H9 (cell line): Measurements from ENCODE around the gene PPP3CA. TPM values are rescaled to one million over a fixed set of nuclear protein-coding genes. Genes with fewer than 3 reads are reported as not detected.

Experiments
- DNase-seq: peaks from one replicate; pipeline ENCODE4 v3.0.0-alpha.2; 2017
- H2AFZ ChIP-seq: one replicate; pipeline ENCODE4 v1.6.1; 2013; ENCODE audit warnings: mild to moderate bottlenecking, low read length, control low read depth, moderate library complexity
- H2AK5ac ChIP-seq: 2 replicates; pipeline ENCODE4 v1.6.1; 2013; ENCODE audit warnings: low read length, control low read depth, mixed read lengths; ENCODE audit not compliant: insufficient read length
- H2BK120ac ChIP-seq: one replicate; pipeline ENCODE4 v1.6.1; 2013; ENCODE audit warnings: low read depth, mild to moderate bottlenecking, low read length, control low read depth, inconsistent platforms; ENCODE audit not compliant: poor library complexity, severe bottlenecking
- H2BK12ac ChIP-seq: 2 replicates; pipeline ENCODE4 v1.6.1; 2013; ENCODE audit warnings: low read length, control low read depth, mixed read lengths, low read depth; ENCODE audit not compliant: insufficient read length
- H2BK15ac ChIP-seq: 2 replicates; pipeline ENCODE4 v1.6.1; 2013; ENCODE audit warnings: low read depth, low read length, control low read depth
- H2BK20ac ChIP-seq: one replicate; pipeline ENCODE4 v1.6.1; 2013; ENCODE audit warnings: low read depth, mild to moderate bottlenecking, low read length, control low read depth, inconsistent platforms; ENCODE audit not compliant: poor library complexity, severe bottlenecking
- H2BK5ac ChIP-seq: 2 replicates; pipeline ENCODE4 v1.6.1; 2013; ENCODE audit warnings: low read length, control low read depth, mixed read lengths; ENCODE audit not compliant: insufficient read length
- H3K14ac ChIP-seq: 2 replicates; pipeline ENCODE4 v1.6.1; 2013; ENCODE audit warnings: low read length, control low read depth; ENCODE audit not compliant: insufficient read depth
- H3K18ac ChIP-seq: 2 replicates; pipeline ENCODE4 v1.6.1; 2013; ENCODE audit warnings: low read depth, mild to moderate bottlenecking, mixed read lengths, low read length, control low read depth; ENCODE audit not compliant: insufficient read length
- H3K23ac ChIP-seq: 2 replicates; pipeline ENCODE4 v1.6.1; 2013; ENCODE audit warnings: low read length, control low read depth, mixed read lengths, low read depth; ENCODE audit not compliant: insufficient read length
- H3K23me2 ChIP-seq: 2 replicates; pipeline ENCODE4 v1.6.1; 2013; ENCODE audit warnings: low read depth, mild to moderate bottlenecking, mixed read lengths, low read length, control low read depth; ENCODE audit not compliant: insufficient read length, poor library complexity, severe bottlenecking
- H3K27ac ChIP-seq: 2 replicates; pipeline ENCODE4 v1.5.1; 2013; ENCODE audit warnings: low read length, control low read depth, mixed read lengths, low read depth; ENCODE audit not compliant: insufficient read length
- H3K27me3 ChIP-seq: 2 replicates; pipeline ENCODE4 v1.6.1; 2013; ENCODE audit warnings: low read length, control low read depth, inconsistent platforms; ENCODE audit not compliant: insufficient read depth
- H3K4ac ChIP-seq: 2 replicates; pipeline ENCODE4 v1.6.1; 2013; ENCODE audit warnings: low read depth, mild to moderate bottlenecking, control low read depth, inconsistent platforms, low read length, moderate library complexity
- H3K4me1 ChIP-seq: 2 replicates; pipeline ENCODE4 v1.6.1; 2013; ENCODE audit warnings: low read length, control low read depth, inconsistent platforms; ENCODE audit not compliant: insufficient read depth
- H3K4me2 ChIP-seq: 2 replicates; pipeline ENCODE4 v1.6.1; 2013; ENCODE audit warnings: low read length, control low read depth, mixed read lengths; ENCODE audit not compliant: insufficient read length, insufficient read depth
- H3K56ac ChIP-seq: 2 replicates; pipeline ENCODE4 v1.6.1; 2013; ENCODE audit warnings: low read depth, mild to moderate bottlenecking, mixed read lengths, low read length, control low read depth; ENCODE audit not compliant: insufficient read length
- H3K79me1 ChIP-seq: 2 replicates; pipeline ENCODE4 v1.6.1; 2013; ENCODE audit warnings: low read depth, mild to moderate bottlenecking, moderate library complexity, low read length, control low read depth, inconsistent platforms; ENCODE audit not compliant: insufficient read depth, poor library complexity, severe bottlenecking
- H3K79me2 ChIP-seq: 2 replicates; pipeline ENCODE4 v1.6.1; 2013; ENCODE audit warnings: low read length, control low read depth, inconsistent platforms; ENCODE audit not compliant: insufficient read depth
- H3K9ac ChIP-seq: 2 replicates; pipeline ENCODE4 v1.6.1; 2013; ENCODE audit warnings: low read length, control low read depth, mixed read lengths; ENCODE audit not compliant: insufficient read length; ENCODE audit errors: extremely low read depth
- H3K9me3 ChIP-seq: one replicate; pipeline ENCODE4 v1.6.1; 2013; ENCODE audit warnings: low read depth, low read length, inconsistent platforms; ENCODE audit not compliant: control insufficient read depth
- H3T11ph ChIP-seq: one replicate; pipeline ENCODE4 v1.6.1; 2013; ENCODE audit warnings: mild to moderate bottlenecking, low read length, control low read depth, inconsistent platforms
- H4K20me1 ChIP-seq: one replicate; pipeline ENCODE4 v1.6.1; 2013; ENCODE audit not compliant: control insufficient read depth, insufficient read length, insufficient read depth
- H4K5ac ChIP-seq: 2 replicates; pipeline ENCODE4 v1.6.1; 2013; ENCODE audit warnings: low read depth, mild to moderate bottlenecking, mixed read lengths, low read length, control low read depth; ENCODE audit not compliant: insufficient read length
- H4K8ac ChIP-seq: replicated peaks from 2 replicates; pipeline ENCODE4 v1.6.1; 2013; ENCODE audit warnings: low read length, control low read depth, mixed read lengths, low read depth; ENCODE audit not compliant: insufficient read length
- H4K91ac ChIP-seq: 2 replicates; pipeline ENCODE4 v1.6.1; 2013; ENCODE audit warnings: low read depth, mild to moderate bottlenecking, moderate library complexity, mixed read lengths, low read length, control low read depth; ENCODE audit not compliant: insufficient read length
- H3K27ac Mint-ChIP-seq, 3 experiments: 2 replicates in 2 of 3; 3 replicates in 1 of 3; pipeline ENCODE4 v1.8.0; 2020 to 2021; ENCODE audit warnings: mixed read lengths in 3 of 3, mild to moderate bottlenecking in 1 of 3, moderate library complexity in 1 of 3
- H3K27me3 Mint-ChIP-seq: 2 replicates; pipeline ENCODE4 v1.8.0; 2021; ENCODE audit warnings: low read depth, mild to moderate bottlenecking, moderate library complexity, mixed read lengths
- H3K36me3 Mint-ChIP-seq, 3 experiments: 2 replicates in 2 of 3; 3 replicates in 1 of 3; pipeline ENCODE4 v1.8.0; 2020 to 2021; ENCODE audit warnings: low read depth in 3 of 3, mixed read lengths in 3 of 3; ENCODE audit not compliant: insufficient read depth in 1 of 3
- H3K4me1 Mint-ChIP-seq, 2 experiments: 2 replicates each; pipeline ENCODE4 v1.8.0; 2020; ENCODE audit warnings: mixed read lengths in 2 of 2
- H3K4me3 Mint-ChIP-seq, 2 experiments: 2 replicates in 1 of 2; 3 replicates in 1 of 2; pipeline ENCODE4 v1.8.0; 2020 to 2021; ENCODE audit warnings: mild to moderate bottlenecking in 2 of 2, mixed read lengths in 2 of 2, moderate library complexity in 1 of 2
- H3K9me3 Mint-ChIP-seq, 2 experiments: 2 replicates in 1 of 2; 3 replicates in 1 of 2; pipeline ENCODE4 v1.8.0; 2020; ENCODE audit warnings: mild to moderate bottlenecking in 2 of 2, mixed read lengths in 2 of 2, moderate library complexity in 1 of 2
- CTCF ChIP-seq: fragments of 200-600 bp; sonication (generic); conservative IDR thresholded peaks from 3 replicates; pipeline ENCODE4 v1.8.0; 2021; ENCODE audit warnings: antibody characterized with exemption, mild to moderate bottlenecking
- WGBS: extraction: QIAGEN DNeasy Blood & Tissue Kit; methylation state at CpG from one replicate; pipeline ENCODE4 v1.1.7; 2013; ENCODE audit warnings: missing lambda C conversion rate, low lambda C conversion rate, mixed read lengths; ENCODE audit not compliant: insufficient read length; ENCODE audit errors: extremely low coverage; 5-methylcytosine and 5-hydroxymethylcytosine counted together
- total RNA-seq: library from RNA; stranded (reverse); gene quantifications from 2 replicates; pipeline ENCODE4 v1.2.1, GENCODE V29; 2021

PPP3CA gene
- total RNA-seq, 1 experiment from 2014 or later = 16.8 TPM

GRCh38 chr4:101277671-101278070, 69.7 kb downstream of the PPP3CA start:
- Histone ChIP-seq H3K27me3 (no peaks in the 10 kb centered on the region), H3K79me2 (peaks cover 6% of the 10 kb centered on the region; the same call in 1 of the 2 replicates), H2BK15ac (no peak overlapping the region), H3T11ph (no peak overlapping the region), H2BK20ac (no peak overlapping the region), H3K4ac (no peak overlapping the region), H2BK12ac (no peak overlapping the region), H2BK120ac (no peak overlapping the region), H3K23ac (no peak overlapping the region), H4K8ac (no peak overlapping the region), H2AK5ac (no peak overlapping the region), H3K9ac (no peak overlapping the region), H3K4me1 (peaks cover 9% of the 10 kb centered on the region), H3K27ac (no peak overlapping the region), H2BK5ac (no peak overlapping the region), H4K91ac (no peak overlapping the region), H4K5ac (no peak overlapping the region), H3K18ac (no peak overlapping the region), H2AFZ (no peak overlapping the region), H3K4me2 (no peak overlapping the region), H3K9me3 (no peaks in the 10 kb centered on the region), H3K56ac (no peak overlapping the region), H4K20me1 (no peaks in the 10 kb centered on the region), H3K23me2 (no peaks in the 10 kb centered on the region), H3K79me1 (no peaks in the 10 kb centered on the region), H3K14ac (no peak overlapping the region)
- WGBS = no CpG with 5 or more reads among the region's 1 CpG
- TF ChIP-seq CTCF = no peak
- no peak for DNase-seq
- no peak overlapping the region for H3K4me3 Mint-ChIP-seq
- no peaks in the 10 kb centered on the region for H3K9me3 Mint-ChIP-seq
- no peaks in the 10 kb centered on the region for H3K27me3 Mint-ChIP-seq
- peaks cover 28 to 39% of the 10 kb centered on the region in 2 experiments for H3K4me1 Mint-ChIP-seq
- no peaks in the 10 kb centered on the region for H3K36me3 Mint-ChIP-seq
- no peak overlapping the region for H3K27ac Mint-ChIP-seq
